IPS DF 19.7 (cell line): ENCODE data around the gene ITFG2.
A peak's percentile ranks its signal among the peaks of the same experiment; 100 is the strongest.

Source experiments
- DNase-seq: peaks from one replicate; pipeline ENCODE4 v3.0.0-alpha.2; 2013; ENCODE audit warnings: low read depth, low spot score

Gene ITFG2

DNA sequence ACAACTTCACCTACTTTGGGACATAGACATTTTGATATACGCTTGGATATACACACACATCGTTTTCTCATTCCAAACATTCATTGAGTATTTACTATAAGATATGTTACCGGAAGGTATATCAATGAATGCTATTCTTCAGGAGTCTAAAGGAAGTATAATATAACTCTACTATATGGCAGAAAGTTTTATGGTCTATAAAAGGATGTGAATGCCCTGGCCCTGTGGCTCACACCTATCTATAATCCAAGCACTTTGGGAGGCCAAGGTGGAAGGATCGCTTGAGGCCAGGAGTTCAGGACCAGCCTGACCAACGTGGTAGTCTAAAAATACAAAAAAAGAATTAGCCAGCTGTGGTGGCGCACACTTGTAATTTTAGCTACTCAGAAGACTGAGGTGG, 16.8 kb downstream of the ITFG2 start:
- no peak for DNase-seq

DNA sequence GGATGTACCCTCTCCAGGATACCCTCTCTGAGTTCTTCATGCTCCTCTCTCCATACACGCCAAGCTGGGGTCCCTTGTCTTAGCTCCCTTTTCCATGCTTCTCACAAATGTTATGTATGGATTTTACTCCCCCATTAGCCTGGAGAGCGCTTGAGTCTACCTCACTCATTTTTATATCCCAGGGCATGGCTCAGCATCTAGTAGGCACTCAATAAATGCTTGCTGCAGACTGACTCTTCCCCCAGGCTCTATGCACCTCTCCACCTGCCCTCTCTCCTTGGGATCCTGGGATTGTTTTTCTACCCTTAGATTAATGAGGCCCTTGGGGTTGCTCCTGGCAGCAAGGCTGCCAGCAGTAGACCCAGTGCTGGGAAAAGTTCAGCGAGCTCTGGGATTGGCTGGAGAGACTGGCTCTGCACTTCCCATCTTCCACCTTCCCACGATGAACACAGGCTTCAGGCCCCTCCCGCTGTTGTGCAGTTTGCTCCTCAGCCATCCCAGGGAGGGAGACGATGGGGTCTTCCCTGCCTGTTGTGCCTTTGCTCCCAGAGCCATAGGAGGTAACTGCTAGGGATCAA, 20.2 kb downstream of the ITFG2 start:
- no peak for DNase-seq

DNA sequence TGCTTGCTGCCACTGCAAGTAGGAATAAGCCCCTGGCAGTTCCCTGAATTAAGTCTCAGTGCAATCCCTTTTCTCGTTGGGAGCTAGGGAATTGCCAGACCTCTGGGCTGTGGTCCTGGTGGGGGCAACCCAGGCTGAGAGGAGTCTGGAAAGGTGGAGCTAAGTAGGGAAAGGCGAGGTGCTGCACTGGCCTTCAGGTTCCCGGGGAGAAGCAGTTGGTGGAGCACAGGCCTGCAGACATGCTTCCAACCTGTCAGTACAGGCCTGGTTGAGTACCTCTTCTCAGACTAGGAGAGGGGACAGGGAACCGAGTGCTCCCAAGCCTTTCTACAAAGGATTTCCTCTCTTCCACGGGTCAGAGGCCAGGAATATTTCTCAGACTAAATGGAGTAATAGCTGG, 20.9 kb downstream of the ITFG2 start:
- DNase-seq = no peak

DNA sequence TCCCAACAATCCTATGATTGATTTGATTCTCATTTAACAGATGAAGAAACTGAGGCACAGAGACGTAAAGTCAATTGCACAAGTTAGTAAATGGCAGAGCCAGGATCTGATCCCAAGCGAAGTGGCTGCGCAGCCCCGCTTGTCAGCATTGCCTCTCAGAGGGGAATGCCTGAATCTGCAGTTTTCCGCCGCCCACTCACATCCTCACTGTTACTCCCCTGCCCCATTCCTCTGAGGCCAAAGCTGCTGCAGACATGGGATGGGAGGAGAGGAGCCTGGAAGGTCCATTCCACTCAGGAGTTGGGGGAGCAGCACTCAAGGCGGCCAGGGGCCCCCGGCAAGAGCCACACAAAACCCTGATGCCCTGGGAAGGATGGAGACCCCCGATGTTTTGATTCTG, 21.3 kb downstream of the ITFG2 start:
- no peak for DNase-seq

DNA sequence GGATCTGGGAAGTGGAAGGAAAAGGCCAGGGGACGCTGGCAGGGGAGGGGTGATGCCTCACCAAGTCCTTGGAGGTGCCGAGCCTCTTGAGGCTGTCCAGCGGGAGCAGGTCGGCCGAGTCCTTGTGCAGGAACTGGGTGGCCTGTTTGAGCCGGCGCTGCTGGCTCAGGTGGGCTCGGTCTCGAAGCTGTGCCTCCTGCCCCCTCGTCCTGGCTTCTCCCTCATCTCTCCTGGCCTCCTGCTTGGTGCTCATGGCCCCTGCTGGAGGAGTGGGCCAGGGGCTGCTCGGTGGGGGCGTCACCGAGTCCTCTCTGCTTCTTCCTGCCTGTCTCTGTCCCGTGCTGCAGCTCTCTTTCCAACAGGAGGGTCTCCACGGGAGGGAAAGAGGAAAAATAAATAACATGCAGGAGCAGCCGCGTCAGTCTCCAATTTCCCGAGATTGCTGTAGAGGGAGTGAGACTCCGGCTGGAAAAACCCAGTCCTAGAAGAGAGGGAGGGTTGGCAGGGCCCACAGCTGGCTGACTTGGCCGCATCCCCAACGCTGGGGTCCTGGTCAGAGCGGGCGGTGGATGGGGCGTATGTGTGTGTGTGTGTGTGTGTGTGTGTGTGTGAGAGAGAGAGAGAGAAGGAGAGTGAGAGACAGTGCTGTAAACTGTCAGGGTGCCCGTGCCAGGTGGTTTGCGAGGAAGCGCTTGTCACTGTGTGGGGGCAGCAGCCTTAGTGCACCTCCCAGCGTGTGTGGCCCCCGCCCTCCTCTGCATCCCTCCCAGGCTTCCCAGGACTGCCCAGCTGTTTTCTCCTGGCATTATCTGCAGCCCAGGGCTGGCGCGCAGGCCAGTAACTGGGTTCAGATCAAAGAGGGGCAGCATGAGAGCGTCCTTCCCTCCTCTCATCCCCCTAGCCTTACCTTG, 22.4 kb downstream of the ITFG2 start, which contains the start of gene NRIP2:
Gene NRIP2, minus strand, starts transcription at position 455 of the 911 bp plus-strand sequence. Its CDS starts 52 bp downstream, at position 403.
- DNase-seq = no peak

DNA sequence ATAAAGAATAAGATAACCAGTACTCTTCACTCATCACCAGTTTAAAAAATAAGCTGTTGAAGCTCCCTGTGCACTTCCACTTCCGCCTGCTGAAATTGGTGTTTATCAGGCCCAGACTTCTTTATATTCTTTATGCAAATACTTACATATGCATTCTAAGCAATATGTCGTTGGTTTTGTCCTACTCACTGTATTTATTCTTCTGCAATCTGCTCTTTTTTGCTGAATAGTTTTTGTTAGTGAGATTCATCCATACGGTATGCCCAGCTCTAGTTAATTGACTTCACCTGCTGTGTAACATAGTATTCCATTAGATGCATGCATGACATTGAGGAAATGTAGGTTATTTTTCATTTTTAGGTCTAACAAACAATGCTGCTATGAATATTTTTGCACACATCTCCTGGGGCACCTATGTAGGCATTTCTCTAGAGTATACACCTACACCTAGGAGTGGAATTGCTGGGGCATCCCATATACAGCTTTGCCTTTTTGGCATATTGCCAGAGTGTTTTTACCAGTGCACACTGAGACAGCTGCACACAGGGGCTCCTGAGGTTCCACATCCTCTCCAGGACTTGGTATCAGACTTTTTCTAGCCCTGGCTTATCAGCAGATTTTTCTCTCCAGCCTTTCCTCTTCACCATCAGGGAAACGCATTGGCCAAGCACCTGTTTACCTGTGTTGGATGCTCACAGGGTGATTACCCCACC, 23.4 kb downstream of the ITFG2 start:
- DNase-seq = no peak

DNA sequence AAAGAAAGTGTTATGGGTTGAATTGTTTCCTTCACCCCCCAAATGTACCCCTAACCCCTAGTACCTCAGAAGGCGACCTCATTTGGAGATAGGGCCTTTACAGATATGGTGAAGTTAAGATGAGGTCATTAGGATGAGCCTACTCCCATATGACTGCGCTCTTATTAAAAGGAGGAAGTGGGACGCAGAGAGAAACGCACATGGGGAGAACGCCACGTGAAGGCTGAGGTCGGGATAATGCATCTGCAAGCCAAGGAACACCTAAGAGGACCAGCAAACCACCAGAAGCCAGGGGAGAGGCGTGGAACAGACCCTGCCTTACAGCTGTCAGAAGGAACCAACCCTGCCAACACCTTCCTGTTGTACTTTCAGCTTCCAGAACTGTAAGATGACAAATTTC, 24.1 kb downstream of the ITFG2 start:
- no peak for DNase-seq

DNA sequence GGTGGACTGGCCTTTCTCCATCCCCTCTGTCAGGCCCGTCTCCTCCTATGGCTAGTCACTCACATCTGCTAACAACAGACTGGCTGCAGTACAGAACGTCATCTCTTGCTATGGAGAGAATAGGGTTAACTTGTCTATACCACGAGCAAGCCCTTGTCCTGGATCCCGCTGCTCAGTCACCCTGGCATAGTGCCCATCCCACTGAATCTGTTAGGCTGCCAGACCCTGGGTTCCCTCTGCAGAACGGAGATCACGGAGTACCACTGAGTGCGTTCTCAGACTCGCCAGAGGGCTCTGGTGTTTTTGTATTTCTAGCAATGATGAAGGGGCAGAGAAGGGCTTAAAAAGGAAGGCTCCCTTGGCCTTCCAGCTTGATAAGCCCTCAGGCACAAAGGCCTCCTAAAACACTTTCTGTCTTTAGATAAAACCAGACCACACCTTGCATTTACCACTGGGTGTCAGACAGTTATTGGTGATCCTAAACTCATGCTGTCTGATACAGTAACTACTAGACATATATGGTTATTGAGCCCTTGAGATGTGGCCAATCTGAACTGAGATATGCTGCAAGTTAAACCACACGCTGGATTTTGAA, 28.7 kb downstream of the ITFG2 start:
- DNase-seq = no peak

DNA sequence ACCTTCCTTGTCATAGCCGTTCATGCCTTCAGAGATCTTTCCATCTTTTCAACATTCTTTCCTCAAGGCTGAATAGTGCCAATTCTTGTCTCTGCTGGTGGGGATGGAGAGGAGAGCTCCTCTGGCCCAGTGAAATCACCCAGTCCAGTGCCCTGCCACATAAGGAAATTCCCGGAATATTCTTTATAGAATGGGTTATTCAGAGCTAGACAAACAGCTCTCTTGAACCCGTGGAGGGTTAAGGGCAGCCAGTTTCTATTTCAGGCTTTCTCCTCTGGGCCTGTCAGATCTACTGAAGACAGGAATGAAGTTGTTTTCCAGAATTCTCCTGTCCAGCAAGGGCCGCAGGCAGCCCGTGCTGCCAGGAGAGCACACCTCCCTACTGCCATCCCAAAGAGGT, 30.5 kb downstream of the ITFG2 start:
- DNase-seq = no peak

DNA sequence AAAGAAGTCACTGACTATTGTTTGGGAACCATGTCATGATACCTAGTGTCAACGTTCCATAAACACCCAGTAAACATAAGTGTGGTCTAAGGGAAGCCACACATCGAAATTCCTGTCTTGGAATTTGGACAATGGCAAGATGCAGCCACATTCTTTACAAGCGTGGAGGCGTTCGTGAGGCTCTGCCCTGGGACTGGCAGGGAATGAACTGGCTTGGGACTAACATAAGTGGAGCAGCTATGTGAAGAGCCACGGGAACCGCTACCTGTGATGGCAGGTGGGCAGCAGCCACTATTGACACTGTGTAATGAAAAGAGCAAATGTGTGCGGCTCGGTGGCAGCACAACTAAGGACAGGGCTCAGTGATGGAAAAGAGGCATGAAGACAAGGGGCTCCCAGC, 32.3 kb downstream of the ITFG2 start:
- DNase-seq = no peak

DNA sequence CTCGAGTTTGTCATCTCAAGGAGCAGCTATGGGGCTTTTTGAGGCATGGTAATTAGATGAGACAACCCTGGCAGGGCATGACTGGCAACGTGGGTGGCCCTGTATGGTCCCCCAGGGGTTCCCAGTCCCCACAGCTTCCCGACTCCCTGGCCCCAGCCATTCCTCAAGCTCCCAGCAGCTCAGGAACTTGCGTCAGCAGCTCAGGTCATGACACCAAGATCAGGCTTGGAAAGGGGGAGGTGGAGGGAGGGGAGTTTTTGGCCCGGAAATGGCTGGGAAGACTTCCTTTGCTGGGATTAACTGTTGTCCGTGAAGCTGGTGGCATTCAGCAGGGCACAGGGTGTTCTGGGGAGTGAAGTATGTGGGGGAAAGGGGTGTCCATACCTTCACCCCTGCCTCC, 32.8 kb downstream of the ITFG2 start:
- no peak for DNase-seq

DNA sequence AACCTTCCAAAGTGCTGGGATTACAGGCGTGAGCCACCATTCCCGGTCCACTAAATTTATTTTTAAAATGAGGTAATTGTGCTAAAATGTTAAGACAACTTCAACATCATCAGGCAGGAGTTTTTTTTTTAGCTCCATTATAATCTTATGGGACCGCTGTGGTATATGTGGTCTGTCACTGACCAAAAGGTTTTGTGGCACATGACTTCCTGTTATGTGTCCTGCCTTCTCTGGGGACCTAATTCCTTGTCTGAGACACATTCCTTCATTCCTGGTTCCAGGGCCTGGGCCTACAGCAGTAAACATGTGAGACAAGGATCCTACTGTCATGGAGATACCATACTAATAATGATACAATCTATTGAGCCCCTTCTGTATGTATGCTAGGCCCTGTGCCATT, 39.5 kb downstream of the ITFG2 start:
- DNase-seq = no peak

DNA sequence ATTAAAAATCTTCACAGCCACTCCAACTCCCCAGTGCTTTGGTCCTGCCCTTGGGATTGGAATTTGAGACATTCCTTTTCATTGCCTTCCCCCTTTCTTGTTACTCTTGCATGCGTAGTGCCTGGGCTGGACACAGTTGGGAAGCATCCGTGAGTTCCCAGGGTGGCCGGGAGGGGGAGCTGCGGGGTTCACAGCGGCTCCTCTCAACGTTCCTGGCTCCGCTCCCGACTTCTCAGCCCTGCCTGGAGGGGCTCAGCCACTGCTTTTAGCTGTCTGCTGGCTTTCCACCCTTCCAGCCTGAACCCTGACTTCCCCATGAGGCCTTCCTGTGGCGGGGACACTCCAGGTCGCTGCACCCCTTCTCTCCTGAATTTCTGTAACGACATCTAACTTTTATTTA, 41.2 kb downstream of the ITFG2 start:
- peak; percentile 60 for DNase-seq

DNA sequence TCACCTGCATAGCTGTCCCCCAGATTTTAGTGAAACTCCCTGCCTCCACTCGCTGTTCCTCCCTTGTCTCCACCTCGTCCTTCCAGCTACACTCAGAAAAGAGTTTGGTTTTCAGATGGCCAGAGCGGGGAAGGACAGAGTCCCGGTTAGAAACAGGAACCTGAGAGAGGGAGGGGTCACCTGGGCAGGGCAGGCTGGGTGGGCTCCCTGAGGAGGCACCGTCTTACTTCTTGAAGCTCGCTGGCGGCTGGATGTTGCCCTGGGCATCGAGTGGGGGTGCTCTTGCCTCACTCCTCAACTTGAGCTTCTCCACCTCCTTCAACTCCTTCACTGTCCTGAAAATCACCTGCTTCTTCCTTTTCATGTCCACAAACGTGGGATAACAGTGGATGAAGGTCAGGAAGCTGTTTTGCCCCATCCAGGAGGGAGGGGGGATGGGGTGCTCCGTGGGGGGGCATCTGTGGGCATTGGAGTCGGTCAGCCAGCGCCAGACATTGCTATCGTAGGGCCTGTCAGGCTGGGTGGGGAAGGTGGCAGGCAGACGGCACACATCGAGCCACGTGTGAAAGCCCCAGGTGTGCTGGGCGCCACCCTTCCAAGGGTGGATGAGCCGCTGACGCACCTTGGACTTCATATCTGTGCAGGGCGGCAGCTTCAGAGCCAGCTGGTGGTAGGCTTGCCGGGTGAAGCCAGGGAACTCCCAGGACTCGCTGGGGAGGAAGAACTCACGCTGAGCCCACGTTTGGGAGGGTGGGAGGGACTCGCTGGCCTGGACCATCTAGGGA, 42.4 kb downstream of the ITFG2 start:
- DNase-seq = no peak

DNA sequence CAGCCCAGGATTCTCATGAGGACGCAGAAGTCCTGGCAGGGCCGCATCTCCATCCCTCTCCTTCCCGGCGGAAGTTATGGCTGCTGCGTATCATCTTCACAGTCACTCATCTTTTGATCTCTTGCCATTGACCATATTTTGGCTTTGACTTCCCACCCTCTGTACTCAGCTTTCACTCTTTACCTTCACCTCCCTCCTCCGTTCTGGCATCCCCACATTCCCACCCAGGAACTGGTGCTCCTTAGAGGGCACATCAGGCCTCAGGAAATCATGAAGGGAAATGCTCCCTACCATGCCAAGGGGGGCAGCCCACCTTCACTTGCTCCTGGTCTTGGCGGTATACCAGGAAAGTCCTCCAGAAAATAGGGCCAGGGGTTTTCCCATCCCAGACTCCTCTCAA, 43.1 kb downstream of the ITFG2 start:
- no peak for DNase-seq

DNA sequence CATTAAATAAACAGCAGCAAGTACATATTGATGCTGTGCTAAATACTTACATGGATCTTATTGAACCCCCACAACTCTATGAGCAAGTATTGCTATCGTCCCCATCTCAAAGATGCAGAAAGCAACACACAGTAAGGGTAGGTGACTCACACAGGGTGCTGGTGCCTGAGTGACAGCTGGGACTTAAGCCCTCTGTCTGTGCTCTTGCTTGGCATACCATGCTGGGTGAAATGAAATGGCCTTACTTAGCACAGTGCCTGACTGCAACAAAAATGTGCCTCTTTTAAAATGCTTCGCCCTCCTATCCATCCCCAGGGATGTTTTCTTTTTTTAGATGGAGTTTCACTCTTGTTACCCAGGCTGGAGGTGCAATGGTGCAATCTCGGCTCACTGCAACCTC, 43.6 kb downstream of the ITFG2 start:
- no peak for DNase-seq

DNA sequence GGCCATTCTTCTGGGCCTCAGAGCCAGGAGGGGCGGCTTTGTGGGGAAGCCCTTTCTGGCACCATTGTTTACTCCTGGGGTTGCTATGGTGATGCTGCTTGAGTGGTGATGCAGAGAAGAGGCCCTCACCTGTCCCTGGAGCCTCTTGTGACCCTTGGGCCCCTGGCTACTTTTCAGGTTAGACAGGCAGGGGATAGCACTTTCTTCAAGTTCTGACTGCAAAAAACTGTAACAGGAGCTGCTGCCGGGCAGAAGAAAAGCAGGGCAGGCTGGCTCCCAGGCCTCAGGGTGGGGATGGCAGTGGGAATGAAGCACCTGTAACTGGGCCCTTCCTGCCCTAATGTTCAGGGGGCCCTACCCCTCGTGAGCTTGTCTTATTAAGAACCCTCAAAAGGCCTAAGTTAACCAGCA, 44.6 kb downstream of the ITFG2 start, which contains the start of gene TEX52:
Gene TEX52, minus strand, starts transcription at position 19 of the 411 bp plus-strand sequence. Its CDS starts 13 bp downstream, at position 6.
- DNase-seq = no peak

DNA sequence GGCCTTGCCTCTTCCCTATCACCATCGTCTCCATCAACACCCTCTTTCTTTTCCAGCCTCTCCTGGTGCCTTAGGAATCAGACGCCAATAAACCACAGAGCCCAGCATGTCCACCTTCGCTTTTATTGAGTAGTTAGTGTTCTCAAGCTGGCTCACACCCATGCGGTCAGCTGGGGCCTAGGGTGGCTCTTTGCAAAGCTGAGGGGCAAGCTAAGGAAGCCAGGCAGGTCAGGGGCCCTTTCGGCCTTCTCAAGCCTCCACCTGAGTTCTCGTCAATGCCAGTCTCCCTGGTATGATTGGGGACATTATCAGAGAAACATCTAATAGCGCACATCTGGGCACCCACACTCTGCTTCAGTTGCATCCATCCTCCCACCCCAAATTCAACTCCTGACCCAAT, 45.1 kb downstream of the ITFG2 start:
- DNase-seq = no peak

DNA sequence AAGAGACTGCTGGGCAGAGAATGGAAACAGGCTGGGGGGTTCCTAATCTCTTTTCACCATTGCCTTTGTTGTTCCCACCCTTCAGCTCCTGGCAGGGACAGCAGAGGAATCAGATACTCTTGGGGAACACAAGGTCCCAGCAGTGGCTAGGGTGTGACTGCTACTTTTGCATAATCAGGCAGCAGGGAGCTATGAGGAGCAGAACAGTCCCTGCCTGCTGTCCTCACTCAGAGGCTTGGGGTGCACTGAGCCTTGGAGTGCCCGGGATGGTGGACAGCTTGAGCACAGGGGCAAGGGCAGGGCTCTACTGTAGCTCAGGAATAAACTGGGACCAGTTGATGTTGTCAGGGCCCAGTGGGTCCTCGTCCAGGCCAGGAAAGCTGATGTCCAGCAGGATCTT, 45.9 kb downstream of the ITFG2 start:
- no peak for DNase-seq

DNA sequence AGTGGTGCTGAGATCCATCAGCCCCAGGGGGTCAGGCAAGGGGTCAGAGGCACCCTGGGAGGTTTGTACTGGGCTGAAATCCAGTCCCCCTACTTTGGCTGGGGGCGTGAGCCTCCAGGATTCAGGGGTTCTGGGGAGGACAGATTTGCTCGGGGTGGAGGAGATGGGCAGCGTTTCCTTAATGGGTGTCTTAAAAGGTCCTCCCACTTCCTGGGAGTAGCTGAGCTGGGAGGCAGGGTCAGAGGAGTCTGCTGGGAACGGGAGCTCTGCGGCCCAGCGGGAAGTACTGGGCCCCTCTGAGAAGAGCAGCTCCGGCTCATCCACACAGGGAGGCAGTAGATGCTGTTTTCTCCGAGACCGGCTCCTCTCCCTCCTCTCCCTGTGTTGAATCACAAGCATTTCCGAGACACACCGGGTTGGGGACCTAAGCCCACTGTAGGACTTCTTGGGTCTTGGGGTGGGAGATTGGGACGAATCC, 46.5 kb downstream of the ITFG2 start:
- no peak for DNase-seq

DNA sequence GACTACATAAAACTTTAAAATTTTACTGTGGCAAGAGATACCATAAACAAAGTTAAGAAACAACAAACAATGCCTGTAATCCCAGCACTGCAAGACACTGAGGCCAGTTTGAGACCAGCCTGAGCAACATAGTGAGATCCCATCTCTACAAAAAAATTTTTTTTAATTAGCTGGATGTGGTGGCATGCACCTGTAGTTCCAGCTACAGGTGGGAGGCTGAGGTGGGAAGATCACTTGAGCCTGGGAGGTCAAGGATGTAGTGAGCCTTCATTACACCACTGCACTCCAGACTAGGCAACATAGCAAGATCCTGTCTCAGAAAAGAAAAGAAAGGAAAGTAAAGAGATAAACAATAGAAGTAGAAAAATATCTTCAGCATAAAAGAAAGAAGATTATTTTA, 47.7 kb downstream of the ITFG2 start:
- no peak for DNase-seq
